MCF 10A (cell line): ENCODE data around the gene PAFAH1B1. TPM values are rescaled to one million over a fixed set of nuclear protein-coding genes. Genes with fewer than 3 reads are reported as not detected.
"Not testable (repeated sequence)": the region's sequence is repeated elsewhere in the genome, so short reads cannot be mapped to it uniquely, and the experiment has no call there.

ENCODE experiments used
- BruUV-seq: library from RNA; stranded (reverse); fragments of 400-500 nt; replicated peaks from 2 replicates; lab custom pipeline; 2021; lab: Mats Ljungman, UMichigan
- CTCF ChIA-PET: fragments of 300-600 bp; sonication (Branson Sonifier 250); formaldehyde crosslinking; extraction: SDS; loops from one replicate; lab custom pipeline; 2021; ENCODE audit warnings: antibody characterized with exemption, inconsistent platforms; lab: Yijun Ruan, JAX
- POLR2A ChIA-PET: fragments of 300-600, 350-650 bp; sonication (Branson Sonifier 250); formaldehyde crosslinking; extraction: SDS; loops from one replicate; lab custom pipeline; 2020; ENCODE audit warnings: antibody characterized with exemption, inconsistent platforms; lab: Yijun Ruan, JAX
- DNase-seq: peaks from one replicate; pipeline ENCODE4 v3.0.0-alpha.2; 2018; ENCODE audit not compliant: unreplicated experiment
- H3K27ac Mint-ChIP-seq: one replicate; pipeline ENCODE4 v1.8.0; 2022; ENCODE audit warnings: mild to moderate bottlenecking, low read depth, mixed read lengths; ENCODE audit not compliant: unreplicated experiment
- H3K27me3 Mint-ChIP-seq: one replicate; pipeline ENCODE4 v1.8.0; 2022; ENCODE audit warnings: mixed read lengths; ENCODE audit not compliant: insufficient read depth, unreplicated experiment
- H3K36me3 Mint-ChIP-seq: one replicate; pipeline ENCODE4 v1.8.0; 2022; ENCODE audit warnings: mild to moderate bottlenecking, moderate library complexity, mixed read lengths; ENCODE audit not compliant: insufficient read depth, unreplicated experiment
- H3K4me1 Mint-ChIP-seq: one replicate; pipeline ENCODE4 v1.8.0; 2022; ENCODE audit warnings: mixed read lengths; ENCODE audit not compliant: insufficient read depth, unreplicated experiment
- H3K4me3 Mint-ChIP-seq: one replicate; pipeline ENCODE4 v1.8.0; 2022; ENCODE audit warnings: mild to moderate bottlenecking, moderate library complexity, mixed read lengths; ENCODE audit not compliant: unreplicated experiment
- H3K9me3 Mint-ChIP-seq: one replicate; pipeline ENCODE4 v1.8.0; 2022; ENCODE audit warnings: mixed read lengths; ENCODE audit not compliant: unreplicated experiment
- CTCF ChIP-seq: fragments of 200-600 bp; IDR thresholded peaks from one replicate; pipeline ENCODE4 v1.8.0; 2022; ENCODE audit warnings: antibody characterized with exemption, mild to moderate bottlenecking; ENCODE audit not compliant: unreplicated experiment
- intact Hi-C: fragments of 100-400 bp; cut with micrococcal nuclease; formaldehyde crosslinking; loops from 2 replicates; pipeline ENCODE4 v1.14.1; 2022
- total RNA-seq: library from RNA; stranded (reverse); gene quantifications from 2 replicates; pipeline ENCODE4 v1.2.3, GENCODE V29; 2022

Gene PAFAH1B1
- total RNA-seq, 1 experiment from 2014 or later: 170 TPM

- Mint-ChIP-seq H3K9me3 (no peaks in the 10 kb centered on the region), H3K4me1 (no peaks in the 10 kb centered on the region), H3K27me3 (no peaks in the 10 kb centered on the region), H3K36me3 (peaks cover 68% of the 10 kb centered on the region), H3K4me3 (no peak overlapping the region), H3K27ac (no peak overlapping the region)
- POLR2A ChIA-PET: no interaction called here
- TF ChIP-seq CTCF: no peak
- CTCF ChIA-PET: interaction anchor here (0.6 to 2.0 kb wide), 2 partner anchors 9 to 30 kb away, joined by 3 to 5 read pairs; no protein-coding TSS in a partner anchor
- intact Hi-C loops: no loop called here
- no peak for DNase-seq
- BruUV-seq: no TSS peak
Observed at GRCh38 chr17:2697611-2698162, 104.2 kb downstream of the PAFAH1B1 start.

- H3K4me3 Mint-ChIP-seq, BruUV-seq, H3K9me3 Mint-ChIP-seq, DNase-seq, H3K4me1 Mint-ChIP-seq, H3K27me3 Mint-ChIP-seq, intact Hi-C loops, H3K27ac Mint-ChIP-seq: not testable (repeated sequence)
- POLR2A ChIA-PET: interaction anchor here (0.8 kb wide), 1 partner anchor 12 kb away, joined by 3 read pairs; no protein-coding TSS in a partner anchor
- CTCF ChIA-PET: interaction anchor here (0.6 to 0.7 kb wide), 2 partner anchors 962 to 1681 kb away, joined by 3 to 4 read pairs; no protein-coding TSS in a partner anchor
- peaks cover 69% of the 10 kb centered on the region for H3K36me3 Mint-ChIP-seq
Observed at GRCh38 chr17:2699216-2699805, 105.9 kb downstream of the PAFAH1B1 start.

- intact Hi-C loops: no loop called here
- H3K9me3 Mint-ChIP-seq: no peaks in the 10 kb centered on the region
- peaks cover 62% of the 10 kb centered on the region for H3K36me3 Mint-ChIP-seq
- TF ChIP-seq CTCF: no peak
- no peaks in the 10 kb centered on the region for H3K27me3 Mint-ChIP-seq
- CTCF ChIA-PET: interaction anchor here (0.7 kb wide), 1 partner anchor 1682 kb away, joined by 3 read pairs; no protein-coding TSS in a partner anchor
- no TSS peak for BruUV-seq
- H3K4me1 Mint-ChIP-seq: peaks cover 2% of the 10 kb centered on the region
- DNase-seq: no peak
- H3K27ac Mint-ChIP-seq: no peak overlapping the region
- H3K4me3 Mint-ChIP-seq: no peak overlapping the region
- POLR2A ChIA-PET: interaction anchor here (0.7 to 1.1 kb wide), 2 partner anchors 11 to 26 kb away, joined by 3 to 4 read pairs; no protein-coding TSS in a partner anchor
Observed at GRCh38 chr17:2700030-2700490, 106.6 kb downstream of the PAFAH1B1 start.

- BruUV-seq: no TSS peak
- Mint-ChIP-seq H3K27me3 (no peaks in the 10 kb centered on the region), H3K4me1 (peaks cover 8% of the 10 kb centered on the region), H3K36me3 (peaks cover 57% of the 10 kb centered on the region), H3K9me3 (no peaks in the 10 kb centered on the region), H3K27ac (no peak overlapping the region), H3K4me3 (no peak overlapping the region)
- no peak for TF ChIP-seq CTCF
- ChIA-PET POLR2A (interaction anchor here (1.1 kb wide), 1 partner anchor 10 kb away, joined by 4 read pairs; no protein-coding TSS in a partner anchor), CTCF (no interaction called here)
- intact Hi-C loops: no loop called here
- DNase-seq: no peak
Observed at GRCh38 chr17:2700491-2701141, 107.2 kb downstream of the PAFAH1B1 start.
